ENCODE measurements around the gene MAFF.
A peak's percentile ranks its signal among the peaks of the same experiment; 100 is the strongest.

MAFF gene

GRCh38 chr22:38203855-38204514, 2.2 kb downstream of the MAFF start:
- no peak for DNase-seq (ENCODE audit: low read depth in 2 of 2)

DNA sequence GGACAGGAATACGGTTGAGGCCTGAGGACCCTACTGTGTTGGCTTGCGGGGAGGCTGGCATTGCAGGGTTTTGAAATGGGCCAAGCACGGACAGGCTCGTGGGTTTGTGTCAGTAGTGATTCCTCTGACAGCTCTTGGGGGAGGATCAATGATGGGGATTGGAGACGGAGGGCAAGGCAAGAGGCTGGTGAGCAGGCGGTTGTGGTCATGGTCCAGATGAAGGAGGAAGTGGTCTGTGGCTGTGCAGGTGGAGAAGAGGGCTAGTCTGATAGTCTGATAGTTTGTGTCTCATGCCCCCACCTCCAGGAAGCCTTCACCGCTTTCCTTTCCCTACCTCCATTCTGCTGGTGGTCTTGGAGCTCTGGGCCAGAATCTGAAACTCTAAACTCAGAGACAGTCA, 3.0 kb downstream of the MAFF start:
- DNase-seq (ENCODE audit: low read depth in 2 of 2), result no peak

- no peak for DNase-seq (ENCODE audit: low read depth in 2 of 2)
These were observed 3.7 kb downstream of the MAFF start for GRCh38 chr22:38205261-38206128.

DNA sequence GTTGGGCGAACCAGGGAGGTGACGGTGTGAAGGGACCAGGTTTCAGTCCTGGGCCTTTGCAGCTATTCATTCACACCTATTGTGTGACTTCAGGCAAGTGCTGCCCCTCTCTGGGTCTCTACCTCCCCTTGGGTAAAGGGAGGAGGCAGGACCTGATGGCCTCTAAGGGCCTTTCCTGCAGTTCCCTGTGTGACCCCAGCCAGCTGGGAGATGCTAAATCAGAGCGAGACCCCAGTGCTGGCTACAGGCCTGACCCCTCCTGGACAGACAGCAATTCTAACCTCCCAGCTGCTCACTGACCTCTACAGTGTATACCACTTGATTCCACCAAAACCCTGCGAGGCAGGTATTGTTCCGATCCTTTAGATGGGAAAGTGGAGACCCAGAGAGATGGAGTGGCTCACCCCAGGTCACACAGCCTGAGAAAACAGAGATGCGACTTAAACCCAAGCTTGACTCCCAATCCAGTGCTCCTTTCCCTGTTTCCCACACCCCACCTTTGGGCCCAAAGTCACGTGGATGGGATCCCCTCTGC, 6.2 kb downstream of the MAFF start:
- no peak for DNase-seq (ENCODE audit: low read depth in 2 of 2)

GRCh38 chr22:38208551-38208968, 6.8 kb downstream of the MAFF start:
- no peak for DNase-seq (ENCODE audit: low read depth in 2 of 2)

DNA sequence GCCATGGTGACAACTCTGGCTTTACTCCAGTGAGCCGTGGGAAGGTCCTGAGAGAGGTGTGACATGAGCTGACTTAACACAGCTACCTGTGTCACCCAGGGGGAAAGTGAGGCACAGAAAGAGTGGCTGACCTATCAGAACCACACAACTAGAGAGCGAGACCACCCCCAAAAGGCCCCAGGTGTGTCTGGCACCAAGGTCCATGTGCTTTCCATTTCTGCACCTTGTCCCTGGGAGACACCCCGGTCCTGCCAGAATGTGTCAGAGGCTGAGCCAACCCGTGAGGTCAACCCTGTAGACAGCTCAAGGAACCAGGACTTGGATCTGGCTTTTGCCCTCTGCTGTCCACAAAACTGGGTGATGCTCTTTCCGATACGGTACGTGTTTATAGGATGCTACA, 9.8 kb downstream of the MAFF start:
- DNase-seq (ENCODE audit: low read depth in 2 of 2), result no peak

DNA sequence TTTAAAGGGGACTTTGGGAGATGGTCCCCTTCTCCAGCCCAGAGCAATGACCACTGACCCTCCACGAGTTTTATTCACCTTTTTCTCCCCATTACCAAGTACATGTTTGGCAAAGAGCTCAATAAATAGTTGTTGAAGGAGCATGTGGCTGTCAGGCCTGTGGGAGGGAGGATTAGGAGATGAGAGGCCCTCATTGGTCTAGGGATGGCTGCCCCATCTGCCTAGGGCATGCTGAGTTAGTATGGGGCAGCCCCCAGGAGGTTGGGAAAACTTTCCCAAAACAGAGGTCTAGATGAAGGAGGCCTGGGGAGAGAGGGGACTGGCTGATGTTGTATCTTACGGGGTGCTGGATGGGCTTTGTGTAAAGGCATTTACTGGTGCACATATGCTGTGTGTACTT, 10.6 kb downstream of the MAFF start:
- no peak for DNase-seq (ENCODE audit: low read depth in 2 of 2)

GRCh38 chr22:38213319-38213989, 11.7 kb downstream of the MAFF start:
- no peak for DNase-seq (ENCODE audit: low read depth in 2 of 2)

DNA sequence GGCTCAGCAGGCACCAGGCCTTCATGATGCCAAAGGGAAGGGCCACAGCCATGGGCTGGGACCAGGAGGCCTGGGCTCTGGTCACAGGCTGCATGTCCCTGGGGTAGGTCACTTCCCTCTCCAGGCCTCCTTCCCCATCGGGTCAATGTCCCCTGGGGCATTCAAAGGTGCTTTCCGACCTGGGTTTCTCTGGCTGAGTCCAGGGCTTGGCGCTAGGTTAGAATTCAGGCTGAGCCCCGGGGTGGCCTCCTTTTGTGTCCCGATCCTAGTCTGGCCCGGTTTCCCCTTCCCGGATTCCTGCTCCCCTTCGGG, 12.2 kb downstream of the MAFF start:
- no peak for DNase-seq (ENCODE audit: low read depth in 2 of 2)

DNA sequence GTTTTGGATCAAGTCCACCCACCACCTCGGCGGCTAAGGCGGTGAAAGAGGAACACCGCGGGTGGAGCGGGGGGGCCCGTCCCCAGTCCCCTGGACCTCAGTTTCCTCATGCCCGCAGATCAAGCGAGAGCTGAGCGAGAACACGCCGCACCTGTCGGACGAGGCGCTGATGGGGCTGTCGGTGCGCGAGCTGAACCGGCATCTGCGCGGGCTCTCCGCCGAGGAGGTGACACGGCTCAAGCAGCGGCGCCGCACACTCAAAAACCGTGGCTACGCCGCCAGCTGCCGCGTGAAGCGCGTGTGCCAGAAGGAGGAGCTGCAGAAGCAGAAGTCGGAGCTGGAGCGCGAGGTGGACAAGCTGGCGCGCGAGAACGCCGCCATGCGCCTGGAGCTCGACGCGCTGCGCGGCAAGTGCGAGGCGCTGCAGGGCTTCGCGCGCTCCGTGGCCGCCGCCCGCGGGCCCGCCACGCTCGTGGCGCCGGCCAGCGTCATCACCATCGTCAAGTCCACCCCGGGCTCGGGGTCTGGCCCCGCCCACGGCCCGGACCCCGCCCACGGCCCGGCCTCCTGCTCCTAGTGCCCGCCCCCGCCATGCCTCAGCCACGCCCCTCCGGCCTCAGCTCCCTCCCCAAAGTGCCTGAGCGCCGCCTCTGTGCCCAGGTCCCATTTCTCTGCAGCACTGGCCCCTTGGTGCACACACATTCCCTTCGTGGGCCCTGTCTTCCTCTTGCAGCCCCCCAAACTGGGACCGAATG, 12.7 kb downstream of the MAFF start:
- DNase-seq (ENCODE audit: low read depth in 2 of 2), result peak; percentile 40 to 59

DNA sequence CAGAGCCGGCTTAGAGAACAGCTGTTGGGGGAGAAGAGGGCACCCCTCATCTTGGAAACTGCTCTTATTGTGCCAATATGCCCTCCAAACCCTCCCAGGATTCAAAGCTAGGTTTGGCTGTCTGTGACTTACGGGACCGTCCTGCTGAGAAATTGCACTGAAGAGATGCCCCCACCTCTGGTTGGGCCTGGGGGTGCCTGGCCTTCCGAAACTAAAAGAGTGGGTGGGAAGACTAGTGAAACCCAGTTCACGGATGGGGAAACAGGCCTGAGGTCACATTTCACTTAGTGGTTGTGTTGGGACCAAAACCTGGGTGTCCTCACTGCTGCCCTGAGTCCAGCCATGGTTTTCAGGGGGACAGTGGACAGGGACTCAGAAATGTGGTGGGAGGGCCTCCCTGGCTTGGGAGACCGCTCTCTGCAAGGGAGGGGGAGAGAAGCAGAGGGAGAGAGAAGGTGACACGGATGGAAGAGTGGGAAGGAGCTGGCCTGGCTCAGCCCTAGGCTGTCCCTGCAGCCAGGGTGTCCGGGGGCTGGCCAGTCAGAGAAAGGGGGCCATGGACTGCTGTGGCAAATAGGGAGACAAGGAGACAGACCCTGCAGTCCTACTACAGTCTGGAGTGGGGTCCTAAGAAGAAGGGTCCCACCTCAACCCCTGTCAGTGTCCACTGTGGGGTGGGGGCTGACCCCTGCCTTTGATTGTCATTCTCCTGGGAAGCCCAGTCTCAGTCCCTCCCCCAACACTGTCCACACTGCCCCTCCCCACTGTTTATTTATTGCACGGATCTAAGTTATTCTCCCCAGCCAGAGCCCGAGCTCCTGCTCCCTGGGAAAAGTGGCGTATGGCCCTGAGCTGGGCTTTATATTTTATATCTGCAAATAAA, 13.6 kb downstream of the MAFF start:
- DNase-seq (ENCODE audit: low read depth in 2 of 2), result no peak

GRCh38 chr22:38218661-38219622, 17.1 kb downstream of the MAFF start:
- DNase-seq (ENCODE audit: low read depth in 2 of 2), result no peak

- no peak for DNase-seq (ENCODE audit: low read depth in 2 of 2)
These were observed 17.8 kb downstream of the MAFF start for GRCh38 chr22:38219632-38220031.

- no peak for DNase-seq (ENCODE audit: low read depth in 2 of 2)
These were observed 18.4 kb downstream of the MAFF start for GRCh38 chr22:38220163-38220562.

GRCh38 chr22:38220653-38221386, 19.0 kb downstream of the MAFF start:
- DNase-seq (ENCODE audit: low read depth in 2 of 2), result no peak

- no peak for DNase-seq (ENCODE audit: low read depth in 2 of 2)
These were observed 19.6 kb downstream of the MAFF start for GRCh38 chr22:38221407-38221806.

GRCh38 chr22:38221908-38222796, 20.4 kb downstream of the MAFF start:
- no peak for DNase-seq (ENCODE audit: low read depth in 2 of 2)

DNA sequence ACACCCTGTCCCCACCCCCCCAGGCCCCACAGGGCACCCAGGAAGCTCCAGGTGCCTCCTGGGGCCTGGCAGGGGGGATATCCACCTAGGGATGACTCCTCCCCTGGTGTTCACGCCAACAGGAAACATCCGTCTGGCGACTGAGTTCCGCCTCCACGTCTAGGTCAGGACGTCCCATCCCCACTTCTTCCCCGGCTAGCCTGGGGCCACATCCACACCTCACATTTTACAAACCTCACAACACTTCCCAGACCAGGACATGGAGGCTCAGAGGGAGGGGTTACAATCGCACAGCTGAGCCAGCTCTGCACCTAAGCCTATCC, 21.0 kb downstream of the MAFF start:
- DNase-seq (ENCODE audit: low read depth in 2 of 2), result no peak

All from stimulated activated CD4-positive, alpha-beta T cell treated with anti-CD3 and anti-CD28 coated beads, Interleukin-15, amount 100 ng/mL, for 48 hours (primary cell).